IMR-90 (cell line): Measurements from ENCODE around the gene SLC38A3. TPM values are rescaled to one million over a fixed set of nuclear protein-coding genes. Genes with fewer than 3 reads are reported as not detected.

ENCODE experiments used
- ATAC-seq: fragments of 200-7000 bp; cut with Tn5 transposase; 2 replicates; pipeline ENCODE4 v1.9.1; 2020; ENCODE audit warnings: low read depth, mild to moderate bottlenecking, moderate library complexity
- BruUV-seq: library from RNA; stranded (reverse); fragments of 400-500 nt; replicated peaks from 2 replicates; lab custom pipeline; 2021; lab: Mats Ljungman, UMichigan
- CTCF ChIA-PET: fragments of 300-600 bp; formaldehyde crosslinking; extraction: SDS; loops from one replicate; lab custom pipeline; 2021; ENCODE audit warnings: antibody characterized with exemption; lab: Yijun Ruan, JAX
- POLR2A ChIA-PET: fragments of 300-600 bp; sonication (Branson Sonifier 250); formaldehyde crosslinking; loops from one replicate; lab custom pipeline; 2022; ENCODE audit warnings: antibody characterized with exemption; ENCODE audit not compliant: unreplicated experiment; lab: Charles Lee
- DNase-seq: peaks from one replicate; pipeline ENCODE4 v3.0.0; 2013
- H2AFZ ChIP-seq: replicated peaks from 2 replicates; pipeline ENCODE3; 2013; ENCODE audit warnings: low read length, mild to moderate bottlenecking; ENCODE audit not compliant: poor library complexity
- H2AK5ac ChIP-seq: 2 replicates; pipeline ENCODE4 v1.6.1; 2013; ENCODE audit warnings: low read depth, low read length, inconsistent platforms
- H2AK9ac ChIP-seq: replicated peaks from 2 replicates; pipeline ENCODE3; 2013; ENCODE audit warnings: mild to moderate bottlenecking, low read depth, low read length, moderate library complexity; ENCODE audit not compliant: poor library complexity
- H2BK120ac ChIP-seq: 2 replicates; pipeline ENCODE4 v1.6.1; 2013; ENCODE audit warnings: low read depth, low read length, inconsistent platforms
- H2BK15ac ChIP-seq: 3 replicates; pipeline ENCODE4 v1.6.1; 2013; ENCODE audit warnings: low read depth, low read length, inconsistent platforms
- H2BK20ac ChIP-seq: 2 replicates; pipeline ENCODE4 v1.6.1; 2013; ENCODE audit warnings: low read depth, mild to moderate bottlenecking, inconsistent platforms, low read length, moderate library complexity
- H2BK5ac ChIP-seq: 2 replicates; pipeline ENCODE4 v1.6.1; 2013; ENCODE audit warnings: mild to moderate bottlenecking, low read depth, low read length, inconsistent platforms; ENCODE audit not compliant: poor library complexity, severe bottlenecking
- H3K14ac ChIP-seq: replicated peaks from 2 replicates; pipeline ENCODE4 v1.6.1; 2013; ENCODE audit warnings: low read depth, low read length, inconsistent platforms
- H3K18ac ChIP-seq: 2 replicates; pipeline ENCODE4 v1.6.1; 2013; ENCODE audit warnings: low read depth, low read length, control low read depth
- H3K23ac ChIP-seq: 2 replicates; pipeline ENCODE4 v1.6.1; 2013; ENCODE audit warnings: low read depth, low read length, inconsistent platforms
- H3K27ac ChIP-seq: 2 replicates; pipeline ENCODE4 v1.5.1; 2013; ENCODE audit warnings: mild to moderate bottlenecking, control low read depth, low read length; ENCODE audit not compliant: insufficient read depth
- H3K27me3 ChIP-seq: 2 replicates; pipeline ENCODE4 v1.6.1; 2013; ENCODE audit warnings: low read length; ENCODE audit not compliant: control insufficient read depth, insufficient read depth
- H3K36me3 ChIP-seq: 2 replicates; pipeline ENCODE4 v1.6.1; 2013; ENCODE audit warnings: low read length, mixed read lengths; ENCODE audit not compliant: control insufficient read depth, insufficient read depth
- H3K4ac ChIP-seq: 2 replicates; pipeline ENCODE4 v1.6.1; 2013; ENCODE audit warnings: low read depth, low read length, inconsistent platforms
- H3K4me1 ChIP-seq: 2 replicates; pipeline ENCODE4 v1.6.1; 2013; ENCODE audit warnings: low read length, mixed read lengths; ENCODE audit not compliant: control insufficient read depth, insufficient read depth
- H3K4me2 ChIP-seq: 2 replicates; pipeline ENCODE4 v1.6.1; 2013; ENCODE audit warnings: low read depth, mild to moderate bottlenecking, control low read depth, low read length, moderate library complexity
- H3K4me3 ChIP-seq: 2 replicates; pipeline ENCODE4 v1.5.1; 2013; ENCODE audit warnings: low read depth, mild to moderate bottlenecking, control low read depth, low read length, moderate library complexity; ENCODE audit not compliant: insufficient read depth
- H3K56ac ChIP-seq: 2 replicates; pipeline ENCODE4 v1.6.1; 2013; ENCODE audit warnings: low read length, inconsistent platforms; ENCODE audit not compliant: insufficient read depth; ENCODE audit errors: extremely low read depth
- H3K79me1 ChIP-seq, 2 experiments: 2 replicates each; pipeline ENCODE4 v1.6.1; 2013; ENCODE audit warnings: low read length in 2 of 2, inconsistent platforms in 1 of 2, low read depth in 1 of 2
- H3K9ac ChIP-seq: 2 replicates; pipeline ENCODE4 v1.6.1; 2013; ENCODE audit warnings: low read depth, low read length, control low read depth
- H3K9me1 ChIP-seq: 2 replicates; pipeline ENCODE4 v1.6.1; 2013; ENCODE audit warnings: low read length, inconsistent platforms; ENCODE audit not compliant: insufficient read depth
- H3K9me3 ChIP-seq: 2 replicates; pipeline ENCODE4 v1.6.1; 2013; ENCODE audit warnings: low read length; ENCODE audit not compliant: control insufficient read depth, insufficient read depth
- H4K20me1 ChIP-seq: 2 replicates; pipeline ENCODE4 v1.6.1; 2013; ENCODE audit warnings: low read length, inconsistent platforms; ENCODE audit not compliant: insufficient read depth
- H4K5ac ChIP-seq: 2 replicates; pipeline ENCODE4 v1.6.1; 2013; ENCODE audit warnings: mild to moderate bottlenecking, low read depth, low read length, control low read depth
- H4K8ac ChIP-seq, 2 experiments: 2 replicates each; pipeline ENCODE4 v1.6.1; 2013; ENCODE audit warnings: low read depth in 2 of 2, low read length in 2 of 2, control low read depth in 1 of 2, inconsistent platforms in 1 of 2
- H4K91ac ChIP-seq: 2 replicates; pipeline ENCODE4 v1.6.1; 2013; ENCODE audit warnings: low read depth, low read length, inconsistent platforms; ENCODE audit not compliant: insufficient read depth
- BHLHE40 ChIP-seq: fragments of 150-350 bp; IDR thresholded peaks from 2 replicates; pipeline ENCODE4 v1.6.1; 2016; ENCODE audit warnings: mild to moderate bottlenecking, low read depth, low read length
- CEBPB ChIP-seq: IDR thresholded peaks from 2 replicates; pipeline ENCODE4 v1.6.1; 2012; ENCODE audit warnings: low read depth, low read length, improper control_type of control experiment
- CHD1 ChIP-seq: IDR thresholded peaks from 2 replicates; pipeline ENCODE4 v1.6.1; 2012; ENCODE audit warnings: low read depth, low read length, improper control_type of control experiment
- FOS ChIP-seq: fragments of 150-350 bp; IDR thresholded peaks from 2 replicates; pipeline ENCODE4 v1.6.1; 2016; ENCODE audit warnings: low read depth, low read length
- MAFK ChIP-seq: IDR thresholded peaks from 2 replicates; pipeline ENCODE4 v1.6.1; 2012; ENCODE audit warnings: low read depth, low read length, improper control_type of control experiment
- MAZ ChIP-seq: IDR thresholded peaks from 2 replicates; pipeline ENCODE4 v1.6.1; 2012; ENCODE audit warnings: low read depth, mild to moderate bottlenecking, low read length, improper control_type of control experiment, moderate library complexity, borderline replicate concordance
- MXI1 ChIP-seq: IDR thresholded peaks from 2 replicates; pipeline ENCODE4 v1.6.1; 2012; ENCODE audit warnings: low read depth, mild to moderate bottlenecking, low read length, moderate library complexity, borderline replicate concordance
- NFE2L2 ChIP-seq: fragments of 150-350 bp; IDR thresholded peaks from 2 replicates; pipeline ENCODE4 v1.6.1; 2016; ENCODE audit warnings: low read depth, mild to moderate bottlenecking, low read length
- POLR2A ChIP-seq: IDR thresholded peaks from 2 replicates; pipeline ENCODE4 v1.6.1; 2012; ENCODE audit warnings: mild to moderate bottlenecking, low read depth, low read length
- RAD21 ChIP-seq: IDR thresholded peaks from 2 replicates; pipeline ENCODE4 v1.6.1; 2012; ENCODE audit warnings: low read length, improper control_type of control experiment
- RCOR1 ChIP-seq: IDR thresholded peaks from 2 replicates; pipeline ENCODE4 v1.6.1; 2012; ENCODE audit warnings: mild to moderate bottlenecking, low read length, improper control_type of control experiment; ENCODE audit not compliant: insufficient replicate concordance
- RFX5 ChIP-seq: IDR thresholded peaks from 2 replicates; pipeline ENCODE4 v1.8.0; 2012; ENCODE audit warnings: low read depth, mild to moderate bottlenecking, low read length, moderate library complexity
- SMC3 ChIP-seq: fragments of 150-350 bp; IDR thresholded peaks from 2 replicates; pipeline ENCODE4 v1.6.1; 2016; ENCODE audit warnings: low read depth, mild to moderate bottlenecking, antibody characterized with exemption, low read length, moderate library complexity
- WGBS, 2 experiments: methylation state at CpG; one replicate each; pipeline versions ENCODE4 v1.1.5 to v1.1.7; 2013; ENCODE audit warnings: missing lambda C conversion rate in 2 of 2; ENCODE audit not compliant: insufficient read length in 1 of 2; ENCODE audit errors: extremely low coverage in 2 of 2; 5-methylcytosine and 5-hydroxymethylcytosine counted together
- dilution Hi-C: fragments of 300-500 bp; cut with HindIII; formaldehyde crosslinking; loops from one replicate; pipeline ENCODE4 v1.14.3; 2018; ENCODE audit warnings: low sequenced_read_pairs; ENCODE audit not compliant: unreplicated experiment
- in situ Hi-C: fragments of 300-500 bp; cut with MboI; formaldehyde crosslinking; loops from 3 replicates; pipeline ENCODE4 v1.14.3; 2019; ENCODE audit warnings: low sequenced_read_pairs, inconsistent platforms, mixed read lengths
- intact Hi-C: fragments of 100-400 bp; cut with micrococcal nuclease; formaldehyde crosslinking; loops from 2 replicates; pipeline ENCODE4 v1.10.0; 2022
- polyA plus RNA-seq, 3 experiments: library from polyadenylated mRNA; depleted of rRNA; stranded (reverse); fragments of >200 nt; gene quantifications; 2 replicates each; pipeline ENCODE4 v1.2.3, GENCODE V29; 2012; ENCODE audit warnings: low replicate concordance in 1 of 3
- total RNA-seq: library from RNA; depleted of rRNA; stranded (reverse); fragments of >200 nt; gene quantifications from 2 replicates; pipeline ENCODE4 v1.2.3, GENCODE V29; 2012
- TF ChIP-seq, protein P1 (sequence below): conservative IDR thresholded peaks from 2 replicates; pipeline ENCODE4 v1.5.1; 2012; ENCODE audit warnings: mild to moderate bottlenecking, low read depth, low read length, improper control_type of control experiment
- TF ChIP-seq, protein P2 (sequence below): fragments of 150-350 bp; IDR thresholded peaks from 2 replicates; pipeline ENCODE4 v1.6.1; 2017; ENCODE audit warnings: mild to moderate bottlenecking, antibody characterized with exemption, low read length, low read depth
- TF ChIP-seq, protein P3 (sequence below): fragments of 150-350 bp; IDR thresholded peaks from 2 replicates; pipeline ENCODE4 v1.6.1; 2016; ENCODE audit warnings: low read depth, mild to moderate bottlenecking, low read length, moderate library complexity, borderline replicate concordance

SLC38A3 gene
- total and polyA plus RNA-seq, 2 of the 4 experiments (the other 2 are of a cell fraction), result 0.12 to 0.36 TPM

GRCh38 chr3:50169858-50170257, 35.2 kb upstream of the SLC38A3 start:
- ChIA-PET CTCF (no interaction called here), POLR2A (no interaction called here)
- Histone ChIP-seq H3K27me3 (no peaks in the 10 kb centered on the region), H2BK5ac (peak overlapping the region; percentile 97), H2AK9ac (no peak overlapping the region), H2AFZ (no peak overlapping the region), H4K20me1 (peaks cover 4% of the 10 kb centered on the region; the same call in 1 of the 2 replicates), H3K9ac (no peak overlapping the region), H2BK15ac (peak overlapping the region; percentile 94; the same call in 1 of the 3 replicates), H3K27ac (peak overlapping the region; percentile 56; the same call in 1 of the 2 replicates), H4K8ac (peak overlapping the region; percentile 85 to 99; a peak in 3 of 4 replicates), H3K56ac (no peak overlapping the region), H2BK120ac (peak overlapping the region; percentile 93), H3K9me1 (peaks cover 31% of the 10 kb centered on the region), H3K4me1 (peaks cover 41% of the 10 kb centered on the region), H3K4ac (peak overlapping the region; percentile 88), H3K4me3 (no peak overlapping the region), H3K9me3 (no peaks in the 10 kb centered on the region), H3K79me1 (peaks cover 10 to 84% of the 10 kb centered on the region in 2 experiments; a peak in 3 of 4 replicates), H2AK5ac (peak overlapping the region; percentile 97), H2BK20ac (peak overlapping the region; percentile 22), H4K5ac (peak overlapping the region; percentile 93; the same call in 1 of the 2 replicates), H3K23ac (no peak overlapping the region; the same call in 1 of the 2 replicates), H4K91ac (peak overlapping the region; percentile 79; the same call in 1 of the 2 replicates), H3K14ac (peak overlapping the region; percentile 72; the same call in 1 of the 2 replicates), H3K18ac (peak overlapping the region; percentile 81; the same call in 1 of the 2 replicates), H3K4me2 (no peak overlapping the region), H3K36me3 (peaks cover 12% of the 10 kb centered on the region)
- no CpG with 5 or more reads among the region's 1 CpG for WGBS, 2 experiments
- dilution Hi-C loops (no loop called here), intact Hi-C loops (no loop called here), in situ Hi-C loops (no loop called here)
- DNase-seq, result no peak
- no TSS peak for BruUV-seq
- no peak for TF ChIP-seq MAFK
- TF ChIP-seq MAZ, result no peak
- TF ChIP-seq, protein P1, sequence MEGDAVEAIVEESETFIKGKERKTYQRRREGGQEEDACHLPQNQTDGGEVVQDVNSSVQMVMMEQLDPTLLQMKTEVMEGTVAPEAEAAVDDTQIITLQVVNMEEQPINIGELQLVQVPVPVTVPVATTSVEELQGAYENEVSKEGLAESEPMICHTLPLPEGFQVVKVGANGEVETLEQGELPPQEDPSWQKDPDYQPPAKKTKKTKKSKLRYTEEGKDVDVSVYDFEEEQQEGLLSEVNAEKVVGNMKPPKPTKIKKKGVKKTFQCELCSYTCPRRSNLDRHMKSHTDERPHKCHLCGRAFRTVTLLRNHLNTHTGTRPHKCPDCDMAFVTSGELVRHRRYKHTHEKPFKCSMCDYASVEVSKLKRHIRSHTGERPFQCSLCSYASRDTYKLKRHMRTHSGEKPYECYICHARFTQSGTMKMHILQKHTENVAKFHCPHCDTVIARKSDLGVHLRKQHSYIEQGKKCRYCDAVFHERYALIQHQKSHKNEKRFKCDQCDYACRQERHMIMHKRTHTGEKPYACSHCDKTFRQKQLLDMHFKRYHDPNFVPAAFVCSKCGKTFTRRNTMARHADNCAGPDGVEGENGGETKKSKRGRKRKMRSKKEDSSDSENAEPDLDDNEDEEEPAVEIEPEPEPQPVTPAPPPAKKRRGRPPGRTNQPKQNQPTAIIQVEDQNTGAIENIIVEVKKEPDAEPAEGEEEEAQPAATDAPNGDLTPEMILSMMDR, result no peak
- TF ChIP-seq RAD21, result no peak
- no peak for TF ChIP-seq POLR2A
- no peak for TF ChIP-seq CEBPB
- TF ChIP-seq, protein P2, sequence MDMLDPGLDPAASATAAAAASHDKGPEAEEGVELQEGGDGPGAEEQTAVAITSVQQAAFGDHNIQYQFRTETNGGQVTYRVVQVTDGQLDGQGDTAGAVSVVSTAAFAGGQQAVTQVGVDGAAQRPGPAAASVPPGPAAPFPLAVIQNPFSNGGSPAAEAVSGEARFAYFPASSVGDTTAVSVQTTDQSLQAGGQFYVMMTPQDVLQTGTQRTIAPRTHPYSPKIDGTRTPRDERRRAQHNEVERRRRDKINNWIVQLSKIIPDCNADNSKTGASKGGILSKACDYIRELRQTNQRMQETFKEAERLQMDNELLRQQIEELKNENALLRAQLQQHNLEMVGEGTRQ, result no peak
- TF ChIP-seq BHLHE40, result no peak
- TF ChIP-seq FOS, result no peak
- TF ChIP-seq, protein P3, sequence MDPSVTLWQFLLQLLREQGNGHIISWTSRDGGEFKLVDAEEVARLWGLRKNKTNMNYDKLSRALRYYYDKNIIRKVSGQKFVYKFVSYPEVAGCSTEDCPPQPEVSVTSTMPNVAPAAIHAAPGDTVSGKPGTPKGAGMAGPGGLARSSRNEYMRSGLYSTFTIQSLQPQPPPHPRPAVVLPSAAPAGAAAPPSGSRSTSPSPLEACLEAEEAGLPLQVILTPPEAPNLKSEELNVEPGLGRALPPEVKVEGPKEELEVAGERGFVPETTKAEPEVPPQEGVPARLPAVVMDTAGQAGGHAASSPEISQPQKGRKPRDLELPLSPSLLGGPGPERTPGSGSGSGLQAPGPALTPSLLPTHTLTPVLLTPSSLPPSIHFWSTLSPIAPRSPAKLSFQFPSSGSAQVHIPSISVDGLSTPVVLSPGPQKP, result no peak
- TF ChIP-seq RFX5, result no peak
- TF ChIP-seq SMC3, result no peak
- TF ChIP-seq MXI1, result no peak
- no peak for TF ChIP-seq RCOR1
- TF ChIP-seq NFE2L2, result no peak
- no peak for TF ChIP-seq CHD1
- no peak for ATAC-seq
